ENCODE data around the gene ACTR5.
"Not testable (repeated sequence)": the region's sequence is repeated elsewhere in the genome, so short reads cannot be mapped to it uniquely, and the experiment has no call there.

Gene ACTR5

GRCh38 chr20:38764567-38765318 lies 16.5 kb downstream of the ACTR5 start:
- DNase-seq (ENCODE audit: low read depth in 2 of 2): peak; percentile 31 to 34

- no peak for DNase-seq (ENCODE audit: low read depth in 2 of 2)
Measured at GRCh38 chr20:38766071-38766470, 17.8 kb downstream of the ACTR5 start.

DNA sequence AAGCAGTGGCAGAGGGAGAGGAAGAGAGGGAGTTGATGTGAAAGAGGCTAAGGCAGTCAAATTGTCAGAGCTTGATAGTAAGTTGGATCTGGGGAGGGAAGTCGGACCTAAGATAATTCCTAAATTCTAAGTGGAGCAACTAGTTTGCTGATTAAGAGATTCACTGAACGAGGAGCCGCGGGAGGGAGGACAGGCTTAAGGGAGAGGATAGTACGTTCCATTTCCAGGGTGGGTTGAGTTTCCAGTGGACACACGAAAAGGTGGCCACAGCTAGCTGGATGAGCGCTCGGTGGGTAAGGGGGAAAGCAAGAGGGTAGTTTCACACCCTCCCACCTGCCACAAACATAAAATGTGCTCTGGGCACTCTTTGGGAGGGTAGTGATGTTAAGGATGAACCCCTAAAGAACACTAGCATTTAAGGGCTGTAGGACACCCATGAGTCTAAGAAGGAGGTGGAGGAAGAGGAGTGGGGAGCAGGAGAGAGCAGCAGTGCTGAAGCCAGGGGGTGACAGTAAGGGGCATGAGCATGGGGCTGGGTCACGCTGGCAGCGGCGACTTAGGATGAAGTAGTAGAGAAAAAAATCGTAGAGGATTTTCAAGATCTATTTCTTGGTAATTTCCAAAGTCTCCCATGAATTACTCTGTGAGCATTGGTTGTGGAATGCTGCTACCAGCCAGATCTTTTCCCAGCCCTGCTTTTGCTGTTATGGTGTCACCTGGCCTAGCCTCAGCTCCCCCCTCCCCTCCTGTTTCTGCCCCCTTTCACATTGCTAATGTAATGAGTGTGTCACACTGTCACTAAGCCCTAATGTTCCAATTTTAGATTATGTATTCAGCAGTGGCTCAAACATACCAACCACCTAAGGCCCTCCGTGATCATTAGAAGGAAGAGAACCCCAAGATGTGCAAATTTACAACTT lies 21.4 kb downstream of the ACTR5 start:
- no peak for DNase-seq (ENCODE audit: low read depth in 2 of 2)

- DNase-seq (ENCODE audit: low read depth in 2 of 2): no peak
Measured at GRCh38 chr20:38770546-38770945, 22.3 kb downstream of the ACTR5 start.

- no peak for DNase-seq (ENCODE audit: low read depth in 2 of 2)
Measured at GRCh38 chr20:38770970-38771369, 22.7 kb downstream of the ACTR5 start.

DNA sequence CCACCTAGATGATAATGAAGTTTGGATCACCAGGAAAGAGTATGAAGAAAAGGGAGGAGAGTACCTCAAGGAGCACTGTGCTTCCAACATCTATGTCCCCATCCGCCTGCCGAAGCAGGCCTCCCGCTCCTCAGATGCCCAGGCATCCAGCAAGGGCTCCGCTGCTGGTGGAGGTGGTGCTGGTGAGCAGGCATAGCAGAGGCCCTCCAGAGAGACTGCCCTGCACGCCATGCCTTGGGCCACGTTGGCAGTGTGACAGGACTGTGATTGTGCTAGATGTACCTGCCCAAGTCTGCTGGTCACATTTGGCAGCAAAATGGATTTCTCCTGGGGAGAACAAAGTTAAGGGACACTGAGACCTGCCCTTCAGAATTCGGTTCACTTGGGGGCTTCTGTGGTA lies 23.4 kb downstream of the ACTR5 start:
- no peak for DNase-seq (ENCODE audit: low read depth in 2 of 2)

- no peak for DNase-seq (ENCODE audit: low read depth in 2 of 2)
Measured at GRCh38 chr20:38774167-38774566, 25.9 kb downstream of the ACTR5 start.

- DNase-seq (ENCODE audit: low read depth in 2 of 2): no peak
Measured at GRCh38 chr20:38776363-38776762, 28.1 kb downstream of the ACTR5 start.

DNA sequence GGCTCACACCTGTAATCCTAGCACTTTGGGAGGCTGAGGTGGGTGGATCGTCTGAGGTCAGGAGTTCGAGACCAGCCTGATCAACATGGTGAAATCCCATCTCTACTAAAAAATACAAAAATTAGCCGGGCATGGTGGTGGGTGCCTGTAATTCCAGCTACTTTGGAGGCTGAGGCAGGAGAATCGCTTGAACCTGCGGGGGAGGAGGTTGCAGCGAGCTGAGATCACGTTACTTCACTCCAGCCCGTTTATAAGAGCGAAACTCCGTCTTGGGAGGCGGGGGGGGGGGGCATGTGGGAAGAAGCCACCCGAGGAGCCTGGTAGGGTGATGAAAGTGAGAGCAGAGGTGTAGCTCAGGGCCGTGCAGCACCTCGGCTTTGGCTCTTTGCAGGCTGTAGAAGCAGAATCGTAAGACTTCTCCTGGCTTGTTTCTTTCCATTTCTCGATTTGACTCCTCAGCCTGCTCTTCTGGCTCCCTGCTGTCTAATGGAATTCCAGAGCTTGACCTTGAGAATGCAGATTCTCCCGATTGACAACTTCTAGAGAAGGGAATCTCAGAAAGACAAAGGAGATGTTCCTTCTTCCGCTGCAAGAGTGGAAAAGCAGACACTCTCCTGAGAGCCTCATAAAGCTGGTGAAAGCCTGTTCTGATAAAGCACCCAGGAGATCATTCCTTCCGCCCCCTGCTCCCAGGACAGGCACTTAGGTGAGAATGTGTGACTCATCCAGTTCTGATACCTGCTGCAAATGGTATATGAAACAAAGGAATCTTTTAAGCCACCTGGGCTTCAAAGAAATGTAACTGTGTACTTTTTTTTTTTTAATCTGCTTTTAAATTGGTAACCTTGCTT lies 31.2 kb downstream of the ACTR5 start:
- DNase-seq (ENCODE audit: low read depth in 2 of 2): no peak

GRCh38 chr20:38782275-38782674 lies 34.0 kb downstream of the ACTR5 start:
- DNase-seq (ENCODE audit: low read depth in 2 of 2): no peak

GRCh38 chr20:38787870-38788269 lies 39.6 kb downstream of the ACTR5 start:
- no peak for DNase-seq (ENCODE audit: low read depth in 2 of 2)

GRCh38 chr20:38789503-38790199 lies 41.4 kb downstream of the ACTR5 start:
- DNase-seq (ENCODE audit: low read depth in 2 of 2): no peak

GRCh38 chr20:38790200-38791053 lies 42.2 kb downstream of the ACTR5 start:
- no peak for DNase-seq (ENCODE audit: low read depth in 2 of 2)

GRCh38 chr20:38791291-38791690 lies 43.0 kb downstream of the ACTR5 start:
- no peak for DNase-seq (ENCODE audit: low read depth in 2 of 2)

DNA sequence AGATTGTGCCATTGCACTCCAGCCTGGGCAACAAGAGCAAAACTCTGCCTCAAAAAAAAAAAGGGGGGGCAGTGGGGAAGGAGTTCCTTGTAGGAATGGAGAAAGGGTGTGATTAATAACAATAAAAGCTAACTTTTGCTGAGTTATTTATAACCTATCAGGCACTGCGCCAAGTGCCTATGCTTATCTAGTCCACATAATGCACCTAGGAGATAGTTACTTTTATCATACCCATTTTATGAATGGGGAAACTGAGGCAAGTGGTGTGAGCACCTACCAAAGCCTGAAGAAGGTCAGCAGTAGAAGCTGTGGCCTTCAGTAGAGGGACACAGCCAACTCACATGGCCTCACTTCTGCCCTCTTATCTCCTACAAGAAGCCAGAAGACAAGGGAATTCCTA lies 43.7 kb downstream of the ACTR5 start:
- DNase-seq (ENCODE audit: low read depth in 2 of 2): no peak

DNA sequence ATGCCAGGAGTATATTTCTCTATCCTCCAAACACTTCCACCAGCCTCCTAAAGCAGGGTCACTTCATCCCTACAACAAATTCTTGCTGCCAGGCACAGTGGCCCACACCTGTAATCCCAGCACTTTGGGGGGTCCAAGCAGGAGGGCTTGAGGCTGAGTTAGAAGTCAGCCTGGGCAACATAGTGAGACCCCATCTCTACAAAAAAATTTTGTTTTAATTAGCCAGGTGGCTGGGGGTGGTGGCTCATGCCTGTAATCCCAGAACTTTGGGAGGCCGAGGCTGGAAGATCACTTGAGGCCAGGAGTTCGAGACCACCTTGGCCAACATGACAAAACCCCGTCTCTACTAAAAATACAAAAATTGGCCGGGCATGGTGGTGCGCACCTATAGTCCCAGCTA lies 45.8 kb downstream of the ACTR5 start:
- DNase-seq (ENCODE audit: low read depth in 2 of 2): not testable (repeated sequence)

- no peak for DNase-seq (ENCODE audit: low read depth in 2 of 2)
Measured at GRCh38 chr20:38798266-38798665, 50.0 kb downstream of the ACTR5 start.

DNA sequence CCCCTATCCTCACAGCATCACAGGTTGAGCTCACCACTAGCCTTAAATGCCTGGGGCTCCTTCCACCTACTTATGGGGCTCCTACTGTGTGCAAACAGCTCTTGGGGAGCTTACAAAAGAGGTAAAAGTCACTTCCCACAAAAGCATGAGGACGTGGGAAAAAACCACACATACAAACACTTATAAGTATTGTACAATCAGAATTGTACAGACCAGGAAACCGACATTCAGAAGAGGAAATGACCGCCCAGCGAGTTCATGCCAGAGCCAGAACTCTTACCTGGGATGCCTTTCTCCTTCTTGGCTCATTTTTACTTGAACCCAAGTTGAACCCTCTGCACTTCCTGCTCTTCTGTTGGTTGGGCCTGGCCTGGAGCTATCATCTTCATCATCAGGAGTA lies 50.9 kb downstream of the ACTR5 start:
- DNase-seq (ENCODE audit: low read depth in 2 of 2): no peak

DNA sequence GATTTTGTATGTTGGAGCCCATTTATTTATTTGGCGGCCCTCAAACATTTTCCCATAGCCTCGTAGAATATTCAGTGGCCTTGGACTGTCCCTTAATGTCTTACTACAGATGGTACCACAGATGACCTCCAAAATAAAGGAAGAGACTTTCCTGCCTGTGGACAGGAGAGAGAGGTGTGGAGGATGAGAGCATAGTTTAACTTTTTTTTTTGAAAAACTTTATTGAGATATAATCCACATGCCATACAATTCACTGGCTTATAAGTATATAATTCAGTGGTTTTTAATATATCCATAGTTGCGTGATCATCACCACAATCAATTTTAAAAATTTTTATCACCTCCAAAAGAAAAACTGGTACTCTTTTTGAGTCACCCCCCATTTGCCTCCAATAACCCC lies 52.6 kb downstream of the ACTR5 start:
- no peak for DNase-seq (ENCODE audit: low read depth in 2 of 2)

- DNase-seq (ENCODE audit: low read depth in 2 of 2): no peak
Measured at GRCh38 chr20:38804221-38804620, 56.0 kb downstream of the ACTR5 start.
